IMR-90 (cell line): Measurements from ENCODE around the gene MOCS1. TPM values are rescaled to one million over a fixed set of nuclear protein-coding genes. Genes with fewer than 3 reads are reported as not detected.

Experiments used
- CEBPB ChIP-seq: IDR thresholded peaks from 2 replicates; pipeline ENCODE4 v1.6.1; 2012; ENCODE audit warnings: low read depth, low read length, improper control_type of control experiment
- CHD1 ChIP-seq: IDR thresholded peaks from 2 replicates; pipeline ENCODE4 v1.6.1; 2012; ENCODE audit warnings: low read depth, low read length, improper control_type of control experiment
- MAFK ChIP-seq: IDR thresholded peaks from 2 replicates; pipeline ENCODE4 v1.6.1; 2012; ENCODE audit warnings: low read depth, low read length, improper control_type of control experiment
- MAZ ChIP-seq: IDR thresholded peaks from 2 replicates; pipeline ENCODE4 v1.6.1; 2012; ENCODE audit warnings: low read depth, mild to moderate bottlenecking, low read length, improper control_type of control experiment, moderate library complexity, borderline replicate concordance
- POLR2A ChIP-seq: IDR thresholded peaks from 2 replicates; pipeline ENCODE4 v1.6.1; 2012; ENCODE audit warnings: mild to moderate bottlenecking, low read depth, low read length
- RAD21 ChIP-seq: IDR thresholded peaks from 2 replicates; pipeline ENCODE4 v1.6.1; 2012; ENCODE audit warnings: low read length, improper control_type of control experiment
- RFX5 ChIP-seq: IDR thresholded peaks from 2 replicates; pipeline ENCODE4 v1.8.0; 2012; ENCODE audit warnings: low read depth, mild to moderate bottlenecking, low read length, moderate library complexity
- SMC3 ChIP-seq: fragments of 150-350 bp; IDR thresholded peaks from 2 replicates; pipeline ENCODE4 v1.6.1; 2016; ENCODE audit warnings: low read depth, mild to moderate bottlenecking, antibody characterized with exemption, low read length, moderate library complexity
- polyA plus RNA-seq, 3 experiments: library from polyadenylated mRNA; depleted of rRNA; stranded (reverse); fragments of >200 nt; gene quantifications; 2 replicates each; pipeline ENCODE4 v1.2.3, GENCODE V29; 2012; ENCODE audit warnings: low replicate concordance in 1 of 3
- total RNA-seq: library from RNA; depleted of rRNA; stranded (reverse); fragments of >200 nt; gene quantifications from 2 replicates; pipeline ENCODE4 v1.2.3, GENCODE V29; 2012

The MOCS1 gene
- total and polyA plus RNA-seq, 2 of the 4 experiments (the other 2 are of a cell fraction), result 5.5 to 9.5 TPM

- no peak for TF ChIP-seq SMC3
- TF ChIP-seq POLR2A, result no peak
- TF ChIP-seq RAD21, result no peak
- no peak for TF ChIP-seq RFX5
- no peak for TF ChIP-seq CEBPB
- no peak for TF ChIP-seq MAFK
- no peak for TF ChIP-seq MAZ
- TF ChIP-seq CHD1, result no peak
Measured at GRCh38 chr6:39979461-39980328, 45.4 kb upstream of the MOCS1 start (continued).
